ENCODE results near the gene ABHD14A. TPM values are rescaled to one million over a fixed set of nuclear protein-coding genes. Genes with fewer than 3 reads are reported as not detected.
A peak's percentile ranks its signal among the peaks of the same experiment; 100 is the strongest.

The ABHD14A gene
- total and polyA plus RNA-seq, 4 experiments from 2014 or later, result 23.7 to 136 (median 60.0) TPM

DNA sequence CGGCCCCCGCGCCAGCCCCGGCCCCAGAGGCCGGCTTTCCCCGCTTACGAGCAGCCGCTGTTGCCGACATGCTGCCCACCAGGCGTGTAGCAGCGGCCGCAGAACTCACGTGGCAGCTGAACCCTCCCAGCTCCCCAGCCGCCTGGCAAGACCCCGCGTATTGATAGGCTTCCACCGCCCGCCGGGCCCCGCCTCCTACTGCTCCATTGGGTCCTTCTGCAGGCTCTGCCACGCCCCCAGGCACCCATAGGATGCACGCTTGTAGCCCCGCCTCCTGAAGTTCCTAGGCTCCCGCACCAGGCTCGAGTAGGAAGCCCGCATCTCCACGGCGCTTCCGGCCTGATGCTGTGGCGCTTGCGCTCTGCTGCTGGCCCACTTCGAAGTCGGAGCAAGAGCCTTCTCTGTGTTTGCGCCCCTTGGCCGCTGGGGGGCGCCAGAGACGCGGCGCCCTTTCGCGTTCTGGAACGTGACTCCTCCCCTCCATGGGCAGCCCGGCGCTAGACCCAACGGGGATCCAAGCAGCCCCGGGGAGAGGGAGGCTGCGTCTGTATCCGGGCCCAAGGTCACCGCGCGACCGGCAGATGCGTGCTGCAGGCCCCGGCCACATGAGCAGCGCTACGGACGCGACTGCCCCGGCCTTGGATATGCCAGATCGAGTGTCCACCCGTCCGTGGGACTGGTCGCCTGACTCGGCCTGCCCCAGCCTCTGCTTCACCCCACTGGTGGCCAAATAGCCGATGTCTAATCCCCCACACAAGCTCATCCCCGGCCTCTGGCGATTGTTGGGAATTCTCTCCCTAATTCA, 32.9 kb upstream of the ABHD14A start, which contains the start of the genes PARP3 and RRP9:
Gene PARP3 (plus strand): TSS at position 566 of the 805 bp plus-strand sequence. CDS start 993 bp downstream, outside the sequence.
Gene RRP9 (minus strand): TSS at position 107 of the 805 bp plus-strand sequence. CDS start 37 bp downstream, at position 70.
- peak within 1 kb of the TSS; percentile 73 to 94 (median 91) for H3K27ac Mint-ChIP-seq
- peak within 1 kb of the TSS; percentile 88 to 96 (median 92) for H3K4me3 Mint-ChIP-seq
- peaks cover 11 to 24% of the 10 kb centered on the region in 2 donors for H3K36me3 Mint-ChIP-seq
- H3K4me1 ChIP-seq (ENCODE audit: insufficient read depth, low read length), result peaks cover 37% of the 10 kb centered on the region
- ChIA-PET CTCF (ENCODE audit: partially characterized antibody) (interaction anchor here (0.9 to 3.7 kb wide), 20 partner anchors 9 to 441 kb away, joined by 3 to 49 read pairs (median 4); partner anchors contain the start of genes ABHD14A, ABHD14B, ACY1 and DCAF1), POLR2A (ENCODE audit: partially characterized antibody) (interaction anchor here (0.6 to 2.9 kb wide), 23 partner anchors 9 to 1374 kb away, joined by 3 to 72 read pairs (median 4); partner anchors contain the start of genes ABHD14A, ABHD14B, ACY1 and C3orf18)
- H3K4me3 ChIP-seq (ENCODE audit: low read length in 2 of 2), result peak within 1 kb of the TSS; percentile 72 to 73
- H3K27me3 Mint-ChIP-seq, result no peaks in the 10 kb centered on the region
- peak within 1 kb of the TSS; percentile 66 for H3K27ac ChIP-seq (ENCODE audit: low read depth, low read length)
- H3K4me1 Mint-ChIP-seq, result peaks cover 18 to 48% (median 28%) of the 10 kb centered on the region in 4 donors
- no peaks in the 10 kb centered on the region for H3K9me3 ChIP-seq (ENCODE audit: control insufficient read depth in 1 of 2, low read length in 2 of 2)
- DNase-seq, result peak; percentile 98 to 100 (median 100)
- H3K9me3 Mint-ChIP-seq, result no peaks in the 10 kb centered on the region
- H3K36me3 ChIP-seq (ENCODE audit: insufficient read depth, low read length), result peaks cover 17% of the 10 kb centered on the region
- H3K27me3 ChIP-seq (ENCODE audit: insufficient read depth, low read length), result no peaks in the 10 kb centered on the region
- intact Hi-C loops (cut with micrococcal nuclease), result loop anchor here (1.0 to 2.0 kb wide), 10 partner anchors 15 to 212 kb away; partner anchors contain the start of genes ABHD14B, PCBP4, POC1A and RPL29

DNA sequence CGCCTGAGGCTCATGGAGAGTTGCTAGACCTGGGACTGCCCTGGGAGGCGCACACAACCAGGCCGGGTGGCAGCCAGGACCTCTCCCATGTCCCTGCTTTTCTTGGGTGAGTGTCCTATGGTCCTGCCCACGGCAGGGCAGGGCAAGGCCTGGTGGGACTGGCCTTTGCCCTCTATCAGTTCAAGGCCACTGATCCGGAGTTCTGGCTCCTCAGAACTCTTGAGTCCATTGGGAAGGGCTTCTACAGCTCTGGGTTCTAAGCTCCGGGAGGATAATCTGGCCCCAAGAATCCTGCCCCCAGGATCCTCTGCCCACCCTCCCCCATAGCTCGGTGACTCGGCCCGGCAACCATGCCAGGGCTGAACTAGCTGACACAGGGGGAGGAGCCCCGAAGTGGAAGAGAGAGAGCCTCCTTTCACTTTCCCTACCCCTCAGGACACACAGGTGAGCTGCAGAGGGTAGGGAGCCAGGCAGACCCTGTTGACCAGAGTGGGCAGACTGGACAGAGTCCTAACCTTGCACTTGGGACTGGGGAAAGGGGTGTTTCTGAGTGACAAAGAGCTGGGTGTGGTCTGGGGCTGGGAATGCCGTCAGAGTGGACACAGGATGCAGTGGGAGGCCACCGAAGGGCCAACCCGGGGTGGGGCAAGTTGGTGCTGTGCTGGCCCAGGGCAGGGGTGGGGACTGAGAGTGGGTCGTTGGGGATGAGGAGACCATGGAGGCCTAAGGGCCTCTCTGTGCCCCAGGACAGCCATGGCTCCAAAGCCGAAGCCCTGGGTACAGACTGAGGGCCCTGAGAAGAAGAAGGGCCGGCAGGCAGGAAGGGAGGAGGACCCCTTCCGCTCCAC, 32.0 kb upstream of the ABHD14A start:
- Histone ChIP-seq H3K36me3 (ENCODE audit: insufficient read depth, low read length) (peaks cover 11% of the 10 kb centered on the region), H3K27me3 (ENCODE audit: insufficient read depth, low read length) (no peaks in the 10 kb centered on the region), H3K27ac (ENCODE audit: low read depth, low read length) (peak overlapping the region; percentile 66), H3K4me1 (ENCODE audit: insufficient read depth, low read length) (peaks cover 37% of the 10 kb centered on the region), H3K9me3 (ENCODE audit: control insufficient read depth in 1 of 2, low read length in 2 of 2) (no peaks in the 10 kb centered on the region), H3K4me3 (ENCODE audit: low read length in 2 of 2) (peak overlapping the region; percentile 63 to 73)
- DNase-seq, result peak; percentile 37 to 66 (median 48)
- intact Hi-C loops (cut with micrococcal nuclease), result loop anchor here (1.0 to 2.0 kb wide), 10 partner anchors 14 to 211 kb away; partner anchors contain the start of genes ABHD14B, PCBP4, POC1A and RPL29
- Mint-ChIP-seq H3K9me3 (no peaks in the 10 kb centered on the region), H3K4me3 (peak overlapping the region; percentile 88 to 96 (median 92)), H3K4me1 (peaks cover 18 to 48% (median 28%) of the 10 kb centered on the region in 4 donors), H3K27ac (peak overlapping the region; percentile 73 to 94 (median 91)), H3K27me3 (no peaks in the 10 kb centered on the region), H3K36me3 (peaks cover 9 to 15% of the 10 kb centered on the region in 2 donors)
- CTCF ChIA-PET (ENCODE audit: partially characterized antibody), result interaction anchor here (0.7 to 3.7 kb wide), 17 partner anchors 8 to 442 kb away, joined by 3 to 49 read pairs (median 6); partner anchors contain the start of genes ABHD14A, ABHD14B, ACY1 and DCAF1
- POLR2A ChIA-PET (ENCODE audit: partially characterized antibody), result interaction anchor here (0.6 to 2.9 kb wide), 19 partner anchors 8 to 1375 kb away, joined by 3 to 72 read pairs (median 4); partner anchors contain the start of genes ABHD14A, ABHD14B, ACY1 and C3orf18

DNA sequence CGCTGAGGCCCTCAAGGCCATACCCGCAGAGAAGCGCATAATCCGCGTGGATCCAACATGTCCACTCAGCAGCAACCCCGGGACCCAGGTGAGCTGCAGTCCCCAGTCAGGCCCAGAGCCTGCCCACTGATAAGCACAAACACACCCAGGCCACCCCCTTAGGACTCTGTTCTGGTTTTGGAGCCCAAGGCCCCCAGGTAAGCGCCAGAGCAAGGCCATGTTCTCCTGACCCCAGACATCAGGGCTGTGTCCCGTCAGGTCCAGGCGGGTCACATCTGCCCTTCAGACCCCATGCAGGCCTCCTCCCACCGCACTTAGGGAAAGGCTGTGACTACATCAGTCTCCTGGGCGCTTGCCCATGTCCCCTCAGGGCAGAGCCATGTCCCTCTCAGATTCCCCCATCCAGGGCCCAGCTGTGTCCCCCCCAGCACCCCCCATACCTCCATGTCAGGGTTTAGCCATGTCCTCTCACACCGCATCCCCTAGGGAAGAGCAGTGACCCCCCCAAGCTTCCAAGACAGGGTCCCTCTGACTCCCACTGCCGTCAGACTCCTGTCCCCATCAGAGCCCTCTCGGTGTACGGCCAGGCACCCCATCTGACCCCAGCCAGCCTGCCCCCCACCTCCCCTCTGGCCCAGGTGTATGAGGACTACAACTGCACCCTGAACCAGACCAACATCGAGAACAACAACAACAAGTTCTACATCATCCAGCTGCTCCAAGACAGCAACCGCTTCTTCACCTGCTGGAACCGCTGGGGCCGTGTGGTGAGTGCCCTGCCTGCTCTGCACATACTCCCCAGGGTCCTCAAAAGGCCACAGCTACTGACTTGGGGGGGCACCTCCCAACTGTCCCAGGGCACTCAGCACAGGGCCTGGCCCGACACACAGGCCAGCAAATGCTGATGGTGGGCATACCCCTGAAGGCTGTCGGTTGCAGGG, 31.1 kb upstream of the ABHD14A start:
- Histone ChIP-seq H3K27me3 (ENCODE audit: insufficient read depth, low read length) (no peaks in the 10 kb centered on the region), H3K9me3 (ENCODE audit: control insufficient read depth in 1 of 2, low read length in 2 of 2) (no peaks in the 10 kb centered on the region), H3K4me1 (ENCODE audit: insufficient read depth, low read length) (peaks cover 37% of the 10 kb centered on the region), H3K27ac (ENCODE audit: low read depth, low read length) (no peak overlapping the region), H3K36me3 (ENCODE audit: insufficient read depth, low read length) (peaks cover 2% of the 10 kb centered on the region), H3K4me3 (ENCODE audit: low read length in 2 of 2) (peak overlapping the region in 1 of 2 donors; percentile 63)
- peaks cover 8 to 9% of the 10 kb centered on the region in 2 donors for H3K36me3 Mint-ChIP-seq
- CTCF ChIA-PET (ENCODE audit: partially characterized antibody), result interaction anchor here (0.7 to 3.7 kb wide), 13 partner anchors 26 to 443 kb away, joined by 3 to 49 read pairs (median 6); partner anchors contain the start of genes ABHD14A, ABHD14B, ACY1 and DCAF1
- H3K9me3 Mint-ChIP-seq, result no peaks in the 10 kb centered on the region
- H3K4me1 Mint-ChIP-seq, result peaks cover 16 to 48% (median 25%) of the 10 kb centered on the region in 4 donors
- POLR2A ChIA-PET (ENCODE audit: partially characterized antibody), result interaction anchor here (1.1 to 2.9 kb wide), 10 partner anchors 24 to 211 kb away, joined by 3 to 72 read pairs (median 6); partner anchors contain the start of genes ABHD14A, ABHD14B, ACY1 and PCBP4
- DNase-seq, result no peak
- H3K27me3 Mint-ChIP-seq, result no peaks in the 10 kb centered on the region
- H3K27ac Mint-ChIP-seq, result peak overlapping the region in 4 of 7 donors; percentile 17 to 90 (median 72)
- H3K4me3 Mint-ChIP-seq, result peak overlapping the region in 5 of 8 donors; percentile 8 to 92 (median 17)
- intact Hi-C loops (cut with micrococcal nuclease), result loop anchor here (2.0 kb wide), 1 partner anchor 13 kb away; no protein-coding TSS in a partner anchor

DNA sequence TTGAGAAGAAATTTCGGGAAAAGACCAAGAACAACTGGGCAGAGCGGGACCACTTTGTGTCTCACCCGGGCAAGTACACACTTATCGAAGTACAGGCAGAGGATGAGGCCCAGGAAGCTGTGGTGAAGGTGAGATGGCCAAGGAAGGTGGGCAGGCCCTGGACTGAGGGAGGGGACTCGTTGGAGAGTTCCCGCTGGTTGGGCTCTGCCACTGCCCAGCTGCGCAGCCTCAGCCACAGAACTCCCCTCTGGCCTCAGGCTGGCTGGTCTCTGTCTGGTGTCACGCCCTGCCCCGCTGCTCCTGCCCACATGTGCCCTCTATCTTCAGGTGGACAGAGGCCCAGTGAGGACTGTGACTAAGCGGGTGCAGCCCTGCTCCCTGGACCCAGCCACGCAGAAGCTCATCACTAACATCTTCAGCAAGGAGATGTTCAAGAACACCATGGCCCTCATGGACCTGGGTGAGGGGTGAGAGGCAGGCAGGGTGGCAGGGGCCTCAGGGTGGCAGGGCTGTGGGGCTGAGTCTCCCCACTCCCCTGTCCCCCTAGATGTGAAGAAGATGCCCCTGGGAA, 30.3 kb upstream of the ABHD14A start:
- no peak overlapping the region for H3K27ac Mint-ChIP-seq
- POLR2A ChIA-PET (ENCODE audit: partially characterized antibody), result interaction anchor here (0.9 to 2.3 kb wide), 3 partner anchors 21 to 210 kb away, joined by 3 to 8 read pairs (median 4); partner anchors contain the start of genes ACY1 and POC1A
- CTCF ChIA-PET (ENCODE audit: partially characterized antibody), result interaction anchor here (0.9 to 1.8 kb wide), 2 partner anchors 25 to 200 kb away, joined by 3 to 6 read pairs; no protein-coding TSS in a partner anchor

DNA sequence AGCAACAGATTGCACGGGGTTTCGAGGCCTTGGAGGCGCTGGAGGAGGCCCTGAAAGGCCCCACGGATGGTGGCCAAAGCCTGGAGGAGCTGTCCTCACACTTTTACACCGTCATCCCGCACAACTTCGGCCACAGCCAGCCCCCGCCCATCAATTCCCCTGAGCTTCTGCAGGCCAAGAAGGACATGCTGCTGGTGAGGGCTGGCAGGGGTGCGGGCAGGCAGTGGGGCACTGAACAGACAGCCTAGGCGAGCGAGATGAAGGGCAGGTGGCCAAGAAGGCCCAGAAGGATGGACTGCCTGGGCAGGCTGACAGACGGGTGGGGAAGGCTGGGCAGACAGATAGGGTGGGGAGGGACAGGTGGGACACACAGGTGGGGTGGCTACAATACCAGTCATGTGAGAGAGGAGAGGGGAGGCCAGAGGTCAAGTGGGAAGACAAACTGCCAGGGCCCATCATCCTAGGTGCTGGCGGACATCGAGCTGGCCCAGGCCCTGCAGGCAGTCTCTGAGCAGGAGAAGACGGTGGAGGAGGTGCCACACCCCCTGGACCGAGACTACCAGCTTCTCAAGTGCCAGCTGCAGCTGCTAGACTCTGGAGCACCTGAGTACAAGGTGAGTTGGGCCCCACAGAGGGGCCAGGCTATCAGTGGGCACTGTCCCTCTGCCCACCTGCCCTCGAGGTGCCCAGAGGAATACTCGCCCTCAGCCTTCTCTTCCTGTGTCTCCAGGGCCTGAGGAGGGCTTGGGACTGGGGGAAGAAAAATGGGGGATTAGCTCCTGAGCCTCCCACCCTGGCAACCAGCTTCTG, 29.6 kb upstream of the ABHD14A start:
- peaks cover 12 to 37% (median 21%) of the 10 kb centered on the region in 4 donors for H3K4me1 Mint-ChIP-seq
- no peaks in the 10 kb centered on the region for H3K9me3 ChIP-seq (ENCODE audit: control insufficient read depth in 1 of 2, low read length in 2 of 2)
- H3K27me3 Mint-ChIP-seq, result no peaks in the 10 kb centered on the region
- no peak overlapping the region for H3K4me3 Mint-ChIP-seq
- peaks cover 25% of the 10 kb centered on the region for H3K4me1 ChIP-seq (ENCODE audit: insufficient read depth, low read length)
- H3K27me3 ChIP-seq (ENCODE audit: insufficient read depth, low read length), result no peaks in the 10 kb centered on the region
- no peaks in the 10 kb centered on the region for H3K36me3 ChIP-seq (ENCODE audit: insufficient read depth, low read length)
- ChIA-PET CTCF (ENCODE audit: partially characterized antibody) (interaction anchor here (1.8 kb wide), 1 partner anchor 25 kb away, joined by 6 read pairs; no protein-coding TSS in a partner anchor), POLR2A (ENCODE audit: partially characterized antibody) (interaction anchor here (0.9 to 1.2 kb wide), 2 partner anchors 21 to 29 kb away, joined by 3 to 5 read pairs; partner anchors contain the start of genes ABHD14A and ABHD14B)
- H3K27ac ChIP-seq (ENCODE audit: low read depth, low read length), result no peak overlapping the region
- intact Hi-C loops (cut with micrococcal nuclease), result no loop called here
- H3K4me3 ChIP-seq (ENCODE audit: low read length in 2 of 2), result no peak overlapping the region
- peaks cover 4 to 5% of the 10 kb centered on the region in 2 donors for H3K36me3 Mint-ChIP-seq
- H3K9me3 Mint-ChIP-seq, result no peaks in the 10 kb centered on the region
- no peak overlapping the region for H3K27ac Mint-ChIP-seq
- DNase-seq, result no peak

More for the DNA sequence above, 30.3 kb upstream of the ABHD14A start:
- Histone ChIP-seq H3K27me3 (ENCODE audit: insufficient read depth, low read length) (no peaks in the 10 kb centered on the region), H3K27ac (ENCODE audit: low read depth, low read length) (no peak overlapping the region), H3K4me3 (ENCODE audit: low read length in 2 of 2) (no peak overlapping the region), H3K9me3 (ENCODE audit: control insufficient read depth in 1 of 2, low read length in 2 of 2) (no peaks in the 10 kb centered on the region), H3K4me1 (ENCODE audit: insufficient read depth, low read length) (peaks cover 31% of the 10 kb centered on the region), H3K36me3 (ENCODE audit: insufficient read depth, low read length) (no peaks in the 10 kb centered on the region)
- Mint-ChIP-seq H3K36me3 (peaks cover 4 to 5% of the 10 kb centered on the region in 2 donors), H3K27me3 (no peaks in the 10 kb centered on the region), H3K4me1 (peaks cover 13 to 42% (median 23%) of the 10 kb centered on the region in 4 donors), H3K9me3 (no peaks in the 10 kb centered on the region), H3K4me3 (peak overlapping the region in 1 of 8 donors; percentile 29)
- DNase-seq, result no peak
- intact Hi-C loops (cut with micrococcal nuclease), result no loop called here

All from CD4-positive, alpha-beta memory T cell (primary cell).